GDM1 (cell line): ENCODE measurements around the gene RNASE3.
A peak's percentile ranks its signal among the peaks of the same experiment; 100 is the strongest.
"Not testable (repeated sequence)": the region's sequence is repeated elsewhere in the genome, so short reads cannot be mapped to it uniquely, and the experiment has no call there.

ENCODE experiments used
- DNase-seq: peaks from one replicate; lab custom pipeline; 2025; lab: John Stamatoyannopoulos, UW

RNASE3 gene

DNA sequence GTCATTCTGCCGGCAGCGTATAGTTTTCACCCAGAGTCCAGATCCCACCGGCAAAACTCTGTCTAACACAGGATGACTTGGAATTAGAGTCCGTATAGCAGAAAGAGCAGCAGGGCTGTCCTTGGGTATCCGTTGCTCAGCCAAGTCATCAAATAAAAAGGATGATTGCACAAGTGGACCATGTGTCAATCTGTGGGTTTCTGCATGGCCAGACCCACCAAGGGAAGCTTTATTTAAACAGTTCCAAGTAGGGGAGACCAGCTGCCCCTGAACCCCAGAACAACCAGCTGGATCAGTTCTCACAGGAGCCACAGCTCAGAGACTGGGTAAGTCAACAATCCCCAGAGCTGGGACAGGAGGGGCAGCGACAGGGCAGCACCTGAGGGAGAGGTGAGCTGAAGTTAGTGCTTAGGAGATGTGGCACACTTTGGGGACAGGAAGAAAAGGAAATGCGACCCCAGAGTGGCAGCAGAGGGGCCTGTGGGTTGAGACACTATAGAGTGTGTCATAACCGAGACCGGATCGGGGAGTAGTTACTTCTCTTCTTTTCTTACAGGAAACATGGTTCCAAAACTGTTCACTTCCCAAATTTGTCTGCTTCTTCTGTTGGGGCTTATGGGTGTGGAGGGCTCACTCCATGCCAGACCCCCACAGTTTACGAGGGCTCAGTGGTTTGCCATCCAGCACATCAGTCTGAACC lies at the start of gene RNASE3:
RNASE3 (plus strand) TSS at position 260 of the 700 bp plus-strand sequence; CDS start at position 562, 302 bp downstream.
- not testable (repeated sequence) for DNase-seq

GRCh38 chr14:20846560-20846959 lies 44.6 kb upstream of the RNASE3 start:
- DNase-seq = no peak

DNA sequence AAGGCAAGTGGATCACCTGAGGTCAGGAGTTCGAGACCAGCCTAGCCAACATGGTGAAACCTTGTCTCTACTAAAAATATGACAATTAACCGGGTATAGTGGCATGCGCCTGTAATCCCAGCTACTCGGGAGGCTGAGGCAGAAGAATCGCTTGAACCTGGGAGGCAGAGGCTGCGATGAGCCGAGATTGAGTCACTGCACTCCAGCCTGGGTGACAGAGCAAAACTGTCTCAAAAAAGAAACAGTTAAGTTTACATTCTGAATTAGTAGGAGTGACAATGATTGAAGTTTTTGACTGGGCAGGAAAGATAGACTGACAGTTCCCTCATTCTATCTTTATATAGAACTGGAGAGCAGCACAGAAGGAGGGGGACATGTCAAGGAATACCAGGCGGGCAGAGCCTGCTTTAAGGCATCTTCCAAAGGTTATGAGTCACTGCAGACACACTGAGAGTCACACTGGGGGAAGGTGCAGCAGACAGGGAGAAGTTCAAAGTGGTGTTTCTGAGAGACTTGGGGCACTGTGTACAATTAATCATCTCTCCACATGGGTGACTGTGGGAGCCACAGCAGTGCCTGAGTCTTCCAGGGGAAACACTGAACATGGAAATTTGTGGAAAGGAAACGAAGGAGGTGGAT lies 42.8 kb upstream of the RNASE3 start:
- DNase-seq = peak; percentile 39

- peak; percentile 39 for DNase-seq
Measured at GRCh38 chr14:20848955-20849570, 42.1 kb upstream of the RNASE3 start.

GRCh38 chr14:20853042-20853441 lies 38.1 kb upstream of the RNASE3 start:
- DNase-seq = no peak

DNA sequence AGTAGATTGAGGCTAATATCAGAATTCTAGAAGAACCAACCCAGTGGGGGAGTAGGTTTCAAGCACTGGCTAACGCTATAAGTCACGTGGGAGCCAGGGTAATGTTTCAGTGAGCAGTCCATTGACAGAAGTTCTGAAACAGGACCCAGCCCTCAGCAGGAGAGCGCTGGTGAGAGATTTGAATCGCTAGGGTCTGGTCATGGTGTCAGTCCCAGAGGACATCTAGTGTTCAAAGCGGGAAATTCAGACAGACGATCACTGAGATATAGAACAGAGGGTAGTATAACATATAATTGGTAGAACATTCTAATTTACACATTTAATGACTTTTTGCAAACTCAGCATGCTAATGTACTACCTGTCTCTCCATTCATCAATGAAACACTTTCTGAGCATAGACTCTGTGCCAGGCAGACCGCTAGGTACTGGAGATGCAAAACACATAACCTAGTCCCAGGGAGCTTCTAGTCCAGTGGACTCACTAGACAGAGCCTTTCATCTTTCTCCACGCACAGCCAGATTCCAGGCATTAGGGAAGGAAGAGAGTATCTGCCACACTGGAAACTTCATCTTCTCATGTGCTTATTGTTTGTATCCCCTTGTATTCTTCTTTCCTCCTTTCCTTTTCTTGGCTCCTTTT lies 35.4 kb upstream of the RNASE3 start:
- peak; percentile 71 for DNase-seq

DNA sequence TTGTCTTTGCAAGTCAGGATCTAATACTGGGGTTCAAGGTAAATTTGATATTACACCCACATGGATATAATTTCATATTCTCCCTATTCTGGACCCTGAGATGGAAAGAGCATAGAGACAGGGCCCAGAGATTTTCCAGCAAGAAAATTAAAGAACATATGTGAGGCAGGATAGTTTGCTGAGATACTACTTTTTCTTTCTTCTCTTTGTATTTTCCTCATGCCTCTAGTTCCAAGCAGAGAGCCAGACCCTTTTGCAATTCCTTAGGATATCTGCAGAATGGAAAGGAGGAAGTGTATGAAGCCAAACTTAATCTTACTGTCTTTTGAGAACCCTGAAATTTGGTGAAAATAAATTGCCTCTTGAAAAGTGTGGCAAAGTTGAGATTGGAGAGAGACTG lies 34.0 kb upstream of the RNASE3 start:
- DNase-seq = no peak

GRCh38 chr14:20857630-20858261 lies 33.4 kb upstream of the RNASE3 start:
- DNase-seq = peak; percentile 41

GRCh38 chr14:20866194-20866593 lies 25.0 kb upstream of the RNASE3 start:
- DNase-seq = no peak

DNA sequence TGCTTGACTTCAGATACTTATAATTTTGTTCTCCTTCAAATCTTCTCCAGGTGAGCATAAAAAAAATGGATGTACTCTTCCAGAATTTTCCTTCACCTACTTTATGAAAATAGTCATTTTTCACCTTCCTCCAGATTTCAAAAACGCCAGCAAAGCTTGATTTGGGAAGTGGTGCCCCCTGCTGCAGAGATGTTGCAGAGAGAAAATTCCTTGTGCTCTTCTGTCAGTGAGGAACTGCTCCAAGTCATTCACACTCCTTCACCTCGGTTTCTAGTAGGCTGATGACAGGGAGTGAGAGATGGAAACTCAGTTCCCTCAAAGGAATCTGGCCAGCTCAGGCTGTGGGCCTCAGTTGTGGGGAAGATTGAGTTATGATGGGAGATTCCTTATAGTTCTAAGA lies 24.2 kb upstream of the RNASE3 start:
- no peak for DNase-seq

DNA sequence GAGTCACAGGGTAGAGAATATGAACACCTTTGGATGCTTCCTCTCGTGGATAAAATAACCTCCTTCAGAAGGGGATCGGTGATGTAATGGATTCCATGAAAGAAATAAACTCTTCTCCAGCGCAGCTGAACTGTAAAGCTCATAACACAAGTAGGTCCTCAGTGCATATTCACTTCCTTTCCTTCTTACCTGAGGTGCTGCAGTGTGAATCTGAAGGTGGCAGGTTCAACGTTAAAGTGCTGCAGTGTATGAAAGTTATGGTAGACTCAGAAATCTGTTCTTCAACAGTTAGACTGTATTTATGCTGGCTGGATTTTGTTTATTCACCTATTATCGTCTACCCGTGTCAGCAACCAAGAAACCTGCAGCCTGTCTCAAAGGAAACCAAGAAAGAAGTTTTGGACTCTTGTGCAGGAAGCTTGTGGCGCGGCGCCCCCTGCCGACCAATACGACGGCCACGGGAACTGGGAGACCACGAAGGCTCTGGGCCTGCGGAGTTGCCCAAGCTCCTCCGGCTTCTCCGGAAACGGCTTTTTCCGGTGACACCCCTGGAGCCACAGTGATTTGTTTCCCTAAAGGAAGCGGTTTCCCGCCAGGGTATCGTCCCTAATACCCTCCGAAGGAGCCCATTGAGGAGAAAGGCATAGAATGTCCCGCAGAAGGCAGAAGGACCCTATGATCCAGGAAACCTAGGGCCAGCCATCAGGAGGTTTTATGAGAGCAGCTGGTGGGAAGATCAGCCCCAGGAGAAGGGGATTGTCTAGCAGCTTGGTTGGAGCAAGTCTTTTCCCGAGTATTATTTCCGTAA lies 17.6 kb upstream of the RNASE3 start:
- peak; percentile 62 for DNase-seq

GRCh38 chr14:20877016-20877415 lies 14.2 kb upstream of the RNASE3 start:
- no peak for DNase-seq

DNA sequence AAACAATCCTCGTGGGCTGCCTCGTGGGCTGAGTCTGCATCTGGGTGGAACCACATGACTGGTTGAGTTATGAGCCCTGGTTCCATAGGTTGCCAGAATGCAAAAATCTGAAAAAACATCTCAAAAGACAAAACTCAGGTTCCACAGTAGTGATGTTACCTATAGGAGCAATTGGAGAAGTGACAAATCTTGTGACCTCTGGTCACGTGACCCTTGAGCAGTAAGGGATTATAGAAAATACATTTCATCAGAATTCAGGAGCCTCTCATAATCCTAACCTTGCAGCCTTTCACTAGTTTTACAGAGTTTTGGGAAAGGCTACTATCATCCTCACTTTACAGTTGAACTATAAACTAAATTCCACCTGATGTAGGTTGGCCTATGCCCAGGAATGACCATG lies 12.5 kb upstream of the RNASE3 start:
- no peak for DNase-seq

DNA sequence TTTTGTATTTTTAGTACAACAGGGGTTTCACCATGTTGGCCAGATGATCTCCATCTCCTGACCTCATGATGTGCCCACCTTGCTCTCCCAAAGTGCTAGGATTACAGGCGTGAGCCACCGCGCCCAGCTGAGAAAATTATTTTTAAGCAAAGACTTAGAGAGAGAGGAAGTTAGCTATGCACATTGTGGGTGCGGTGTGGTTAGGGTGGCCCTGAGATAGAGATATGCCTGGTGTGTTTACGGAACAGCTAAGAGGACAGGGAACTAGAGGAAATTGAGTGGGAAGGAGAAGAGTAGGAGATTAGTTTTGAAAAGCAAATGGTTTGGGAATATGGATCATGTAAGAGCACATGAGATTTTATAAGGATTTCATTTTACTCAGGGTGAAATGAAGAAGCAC lies 10.0 kb upstream of the RNASE3 start:
- peak; percentile 8 for DNase-seq

GRCh38 chr14:20882787-20883186 lies 8.4 kb upstream of the RNASE3 start:
- DNase-seq = not testable (repeated sequence)

GRCh38 chr14:20888411-20888810 lies 2.8 kb upstream of the RNASE3 start:
- not testable (repeated sequence) for DNase-seq

DNA sequence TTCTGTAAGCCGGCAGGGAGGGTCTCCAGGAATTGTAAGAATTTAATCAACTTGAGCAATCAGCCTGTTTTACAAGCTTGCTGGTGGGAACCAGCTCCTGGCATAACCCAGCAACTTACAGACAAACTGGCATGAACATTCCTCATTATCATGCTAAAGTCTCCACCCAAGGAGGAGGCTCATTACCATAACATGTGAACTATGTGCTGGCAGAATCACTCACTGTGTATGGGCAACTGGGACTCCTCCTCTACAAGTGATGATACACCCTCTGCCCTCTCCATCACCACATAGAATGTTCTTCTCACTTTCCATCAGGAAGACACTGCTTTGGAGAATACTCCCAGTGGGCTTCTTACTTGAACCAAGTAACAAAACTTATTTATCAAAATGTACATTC lies 4.1 kb downstream of the RNASE3 start:
- DNase-seq = not testable (repeated sequence)

DNA sequence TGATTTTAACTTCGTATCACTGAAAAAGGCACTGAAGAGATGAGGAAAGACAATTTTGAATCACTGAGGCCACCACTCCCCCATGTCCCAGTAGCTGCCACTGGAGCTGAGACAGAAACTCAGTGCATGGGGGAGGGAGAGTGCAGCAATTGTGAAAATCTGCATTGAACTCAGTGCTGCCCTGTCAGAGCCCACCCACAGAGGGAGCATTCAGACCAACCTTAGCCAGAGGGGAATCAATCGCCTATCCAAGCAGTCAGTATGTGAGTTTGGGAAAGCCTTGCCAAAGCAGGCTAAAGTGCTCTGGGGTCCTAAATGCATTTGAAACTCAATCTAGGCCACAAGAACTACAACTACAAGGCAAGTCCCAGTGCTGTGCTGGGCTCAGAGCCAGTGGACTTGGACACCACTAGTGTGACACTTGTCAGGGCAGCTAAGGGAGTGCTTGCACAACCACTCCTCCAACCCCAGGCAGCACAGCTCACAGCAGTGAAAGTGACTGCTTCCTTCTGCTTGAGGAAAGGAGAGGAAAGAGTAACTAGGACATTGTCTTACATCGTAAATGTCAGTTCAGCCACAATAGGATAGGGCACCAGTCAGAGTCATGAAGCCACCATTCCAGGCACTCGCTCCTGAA lies 13.3 kb downstream of the RNASE3 start:
- DNase-seq = no peak

GRCh38 chr14:20905676-20906075 lies 14.5 kb downstream of the RNASE3 start:
- no peak for DNase-seq

DNA sequence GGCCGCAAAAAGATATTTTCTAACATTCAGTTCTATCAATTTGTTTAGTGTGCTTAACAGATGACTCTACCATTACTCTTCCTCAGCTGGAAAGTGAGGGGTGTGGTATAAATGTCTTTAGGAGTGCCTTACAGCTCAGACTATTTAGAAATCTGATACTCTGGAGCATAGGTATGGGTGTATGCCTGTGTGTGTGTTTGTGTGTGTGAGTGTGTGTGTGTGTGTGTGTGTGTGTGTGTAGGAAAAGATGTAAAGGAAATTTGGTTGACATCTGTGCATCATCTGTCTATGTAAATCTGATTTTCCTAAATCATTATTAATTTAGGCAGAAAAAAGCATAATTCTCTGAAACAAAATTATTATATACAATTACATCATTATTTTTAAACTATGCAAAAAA lies 16.0 kb downstream of the RNASE3 start:
- DNase-seq = no peak

DNA sequence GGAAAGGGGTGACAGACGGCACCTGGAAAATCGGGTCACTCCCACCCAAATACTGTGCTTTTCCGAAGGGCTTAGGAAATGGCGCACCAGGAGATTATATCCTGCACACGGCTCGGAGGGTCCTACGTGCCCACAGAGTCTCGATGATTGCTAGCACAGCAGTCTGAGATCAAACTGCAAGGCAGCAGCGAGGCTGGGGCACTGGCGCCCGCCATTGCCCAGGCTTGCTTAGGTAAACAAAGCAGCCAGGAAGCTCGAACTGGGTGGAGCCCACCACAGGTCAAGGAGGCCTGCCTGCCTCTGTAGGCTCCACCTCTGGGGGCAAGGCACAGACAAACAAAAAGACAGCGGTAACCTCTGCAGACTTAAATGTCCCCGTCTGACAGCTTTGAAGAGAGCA lies 19.6 kb downstream of the RNASE3 start:
- DNase-seq = not testable (repeated sequence)
